GM12878 (cell line): ENCODE measurements around the gene SETBP1. TPM values are rescaled to one million over a fixed set of nuclear protein-coding genes. Genes with fewer than 3 reads are reported as not detected.

Source experiments
- ATAC-seq: fragments of 200-7000 bp; cut with Tn5 transposase; 3 replicates; pipeline ENCODE4 v1.9.1; 2020; ENCODE audit warnings: mild to moderate bottlenecking, moderate library complexity
- BruUV-seq: library from RNA; stranded (reverse); fragments of 400-500 nt; replicated peaks from 2 replicates; lab custom pipeline; 2021; lab: Mats Ljungman, UMichigan
- CTCF ChIA-PET: fragments of 300-600 bp; sonication (Branson Sonifier 250); formaldehyde crosslinking; extraction: SDS; loops from one replicate; lab custom pipeline; 2021; ENCODE audit warnings: inconsistent platforms; lab: Yijun Ruan, JAX
- POLR2A ChIA-PET: fragments of 350-600 bp; formaldehyde crosslinking; extraction: SDS; loops from one replicate; lab custom pipeline; 2021; ENCODE audit warnings: inconsistent platforms; lab: Charles Lee
- RAD21 ChIA-PET: fragments of 300-600 bp; sonication (Branson Sonifier 250); formaldehyde crosslinking; loops from one replicate; lab custom pipeline; 2023; ENCODE audit warnings: antibody characterized with exemption; ENCODE audit not compliant: unreplicated experiment; lab: Charles Lee
- SMC1A ChIA-PET: fragments of 300-600 bp; sonication (Branson Sonifier 250); formaldehyde crosslinking; loops from one replicate; lab custom pipeline; 2023; ENCODE audit not compliant: unreplicated experiment, uncharacterized antibody; lab: Charles Lee
- DNase-seq: peaks from one replicate; pipeline ENCODE4 v3.0.0-alpha.2; 2011; ENCODE audit warnings: low read depth, low spot score
- FAIRE-seq: peaks from 3 replicates; lab custom pipeline; 2011; peaks lifted over from hg19 to GRCh38; lab: Jason Lieb, UNC
- H2AFZ ChIP-seq: 2 replicates; pipeline ENCODE4 v1.6.0; 2011; ENCODE audit warnings: low read depth, low read length, control low read depth; ENCODE audit not compliant: control insufficient read depth
- H3K27ac ChIP-seq: 2 replicates; pipeline ENCODE4 v1.5.1; 2011; ENCODE audit warnings: control low read depth; ENCODE audit not compliant: control insufficient read depth, insufficient read depth
- H3K27me3 ChIP-seq, 2 experiments: replicated peaks in 1 of 2; 2 replicates each; pipeline versions ENCODE4 v1.6.0 to v1.6.1; 2011; ENCODE audit warnings: low read length in 1 of 2; ENCODE audit not compliant: control insufficient read depth in 2 of 2, insufficient read depth in 2 of 2
- H3K36me3 ChIP-seq, 2 experiments: 2 replicates each; pipeline ENCODE4 v1.5.1; 2011; ENCODE audit warnings: low read length in 1 of 2; ENCODE audit not compliant: control insufficient read depth in 2 of 2, insufficient read depth in 2 of 2
- H3K4me1 ChIP-seq: 2 replicates; pipeline ENCODE4 v1.6.1; 2011; ENCODE audit warnings: mild to moderate bottlenecking, low read length, moderate library complexity, mixed read lengths; ENCODE audit not compliant: control insufficient read depth, insufficient read depth
- H3K4me2 ChIP-seq: 2 replicates; pipeline ENCODE4 v1.6.0; 2011; ENCODE audit warnings: control low read depth; ENCODE audit not compliant: control insufficient read depth, insufficient read depth
- H3K4me3 ChIP-seq: fragments of 200-600 bp; sonication (generic); 2 replicates; pipeline ENCODE4 v1.5.1; 2016
- H3K79me2 ChIP-seq: 2 replicates; pipeline ENCODE4 v1.6.0; 2011; ENCODE audit warnings: low read length; ENCODE audit not compliant: control insufficient read depth, insufficient read depth
- H3K9ac ChIP-seq: 2 replicates; pipeline ENCODE4 v1.8.0; 2011; ENCODE audit warnings: low read length, control low read depth, mixed read lengths; ENCODE audit not compliant: control insufficient read depth, insufficient read depth
- H3K9me3 ChIP-seq: replicated peaks from 3 replicates; pipeline ENCODE4 v1.5.1; 2011; ENCODE audit warnings: mild to moderate bottlenecking, low read length; ENCODE audit not compliant: control insufficient read depth, insufficient read depth
- H4K20me1 ChIP-seq: 2 replicates; pipeline ENCODE4 v1.6.0; 2011; ENCODE audit not compliant: control insufficient read depth, insufficient read depth
- NR2F1 ChIP-seq: fragments of 450-650 bp; conservative IDR thresholded peaks from 2 replicates; pipeline ENCODE4 v1.6.1; 2017; ENCODE audit warnings: mild to moderate bottlenecking
- SRF ChIP-seq, 2 experiments: IDR thresholded peaks; 2 replicates each; pipeline ENCODE4 v1.6.1; 2011; ENCODE audit warnings: low read depth in 2 of 2, low read length in 2 of 2, mild to moderate bottlenecking in 1 of 2, moderate library complexity in 1 of 2
- SUPT20H ChIP-seq: IDR thresholded peaks from 2 replicates; pipeline ENCODE4 v1.6.1; 2011; ENCODE audit warnings: low read depth, mild to moderate bottlenecking, low read length, moderate library complexity, borderline replicate concordance; ENCODE audit not compliant: control insufficient read depth
- ZNF384 ChIP-seq: IDR thresholded peaks from 2 replicates; pipeline ENCODE4 v1.6.1; 2012; ENCODE audit warnings: low read depth, mild to moderate bottlenecking, low read length, improper control_type of control experiment, borderline replicate concordance
- WGBS: methylation state at CpG from one replicate; pipeline ENCODE4 v1.1.6; 2016; ENCODE audit warnings: low lambda C conversion rate; ENCODE audit not compliant: insufficient replicate concordance, insufficient coverage; ENCODE audit errors: missing lambda C conversion rate; 5-methylcytosine and 5-hydroxymethylcytosine counted together
- in situ Hi-C: fragments of 300-500 bp; cut with MboI; formaldehyde crosslinking; loops from 9 replicates; pipeline ENCODE4 v1.14.3; 2018; ENCODE audit warnings: mixed read lengths
- intact Hi-C: fragments of 100-400 bp; cut with micrococcal nuclease; formaldehyde crosslinking; loops from one replicate; pipeline ENCODE4 v1.14.2; 2022; ENCODE audit not compliant: unreplicated experiment
- polyA plus RNA-seq, 11 experiments: library from polyadenylated mRNA; depleted of rRNA in 4 of 11; unstranded in 6 of 11; stranded (reverse) in 5 of 11; fragments of >200 nt; fragmentation: Nextera tagmentation in 4 of 11; fragmentation: Illumina TruSeq in 1 of 11; extraction: Ambion mirVana in 4 of 11; extraction: Trizol in 1 of 11; gene quantifications; 1 replicate in 1 of 11; 2 replicates in 10 of 11; pipeline versions ENCODE4 v1.2.1 to v1.2.3, GENCODE V29; 2011 to 2016; ENCODE audit warnings: inconsistent platforms in 2 of 11, missing spikeins in 2 of 11, low read depth in 1 of 11
- total RNA-seq, 4 experiments: library from RNA; depleted of rRNA in 3 of 4; stranded (reverse); fragments of >200 nt in 3 of 4; fragmentation: Illumina TruSeq in 1 of 4; extraction: Trizol in 1 of 4; gene quantifications; 2 replicates each; pipeline versions ENCODE4 v1.2.1 to v1.2.3, GENCODE V29; 2013 to 2021
- TF ChIP-seq, protein P1 (sequence below), 3 experiments: IDR thresholded peaks in 2 of 3; conservative IDR thresholded peaks in 1 of 3; 2 replicates each; pipeline ENCODE4 v1.5.1; 2011; ENCODE audit warnings: low read depth in 3 of 3, low read length in 3 of 3, mild to moderate bottlenecking in 3 of 3, control low read depth in 2 of 3, moderate library complexity in 2 of 3, inconsistent platforms in 1 of 3, mixed read lengths in 1 of 3; ENCODE audit not compliant: control insufficient read depth in 2 of 3, insufficient read depth in 1 of 3; ENCODE audit errors: extremely low read depth in 1 of 3

Gene SETBP1
- total and polyA plus RNA-seq, 10 of the 15 experiments (the other 5 are each of a cell fraction or from before 2014, with no cell fraction given): 0.99 to 29.7 (median 8.3) TPM

DNA sequence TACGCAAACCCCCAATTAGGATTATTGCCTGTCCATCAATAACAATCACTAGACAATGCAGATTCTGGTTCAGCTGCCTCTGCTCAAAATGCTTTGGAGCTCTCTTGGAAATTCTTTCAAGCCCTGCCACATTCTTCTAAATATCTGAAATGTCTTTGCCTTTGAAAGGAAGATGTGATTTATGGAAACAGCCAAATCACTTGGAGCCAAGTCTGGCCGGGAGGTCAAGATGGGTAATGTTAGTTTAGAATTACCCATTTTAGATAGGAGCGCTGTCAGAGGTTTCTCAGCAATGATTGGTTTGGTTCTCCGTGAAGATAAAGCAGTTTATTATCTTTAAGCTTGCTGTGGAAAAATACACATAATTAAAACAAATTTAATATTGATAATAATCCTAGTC, 306.7 kb downstream of the SETBP1 start (continued):
- TF ChIP-seq, protein P1, sequence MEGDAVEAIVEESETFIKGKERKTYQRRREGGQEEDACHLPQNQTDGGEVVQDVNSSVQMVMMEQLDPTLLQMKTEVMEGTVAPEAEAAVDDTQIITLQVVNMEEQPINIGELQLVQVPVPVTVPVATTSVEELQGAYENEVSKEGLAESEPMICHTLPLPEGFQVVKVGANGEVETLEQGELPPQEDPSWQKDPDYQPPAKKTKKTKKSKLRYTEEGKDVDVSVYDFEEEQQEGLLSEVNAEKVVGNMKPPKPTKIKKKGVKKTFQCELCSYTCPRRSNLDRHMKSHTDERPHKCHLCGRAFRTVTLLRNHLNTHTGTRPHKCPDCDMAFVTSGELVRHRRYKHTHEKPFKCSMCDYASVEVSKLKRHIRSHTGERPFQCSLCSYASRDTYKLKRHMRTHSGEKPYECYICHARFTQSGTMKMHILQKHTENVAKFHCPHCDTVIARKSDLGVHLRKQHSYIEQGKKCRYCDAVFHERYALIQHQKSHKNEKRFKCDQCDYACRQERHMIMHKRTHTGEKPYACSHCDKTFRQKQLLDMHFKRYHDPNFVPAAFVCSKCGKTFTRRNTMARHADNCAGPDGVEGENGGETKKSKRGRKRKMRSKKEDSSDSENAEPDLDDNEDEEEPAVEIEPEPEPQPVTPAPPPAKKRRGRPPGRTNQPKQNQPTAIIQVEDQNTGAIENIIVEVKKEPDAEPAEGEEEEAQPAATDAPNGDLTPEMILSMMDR (IDR thresholded peaks at IDR 0.05 in 2 of 3, conservative IDR thresholded peaks at IDR 0.05 in 1 of 3; ENCODE audit: control insufficient read depth in 2 of 3, extremely low read depth in 1 of 3, insufficient read depth in 1 of 3, low read depth in 3 of 3, low read length in 3 of 3): no peak
- TF ChIP-seq SUPT20H: no peak

GRCh38 chr18:44988821-44989587, 308.3 kb downstream of the SETBP1 start:
- intact Hi-C loops (no loop called here), in situ Hi-C loops (no loop called here)
- Histone ChIP-seq H3K4me2 (no peak overlapping the region), H3K27ac (no peak overlapping the region), H3K4me1 (no peaks in the 10 kb centered on the region), H3K79me2 (no peaks in the 10 kb centered on the region), H2AFZ (no peak overlapping the region), H3K4me3 (no peak overlapping the region), H3K27me3 (no peaks in the 10 kb centered on the region), H3K36me3 (no peaks in the 10 kb centered on the region), H3K9me3 (no peaks in the 10 kb centered on the region), H3K9ac (no peak overlapping the region), H4K20me1 (no peaks in the 10 kb centered on the region)
- BruUV-seq: no TSS peak
- RAD21 ChIA-PET: no interaction called here
- no peak for ATAC-seq
- CTCF ChIA-PET: interaction anchor here (2.0 kb wide), 1 partner anchor 16 kb away, joined by 6 read pairs; no protein-coding TSS in a partner anchor
- POLR2A ChIA-PET: interaction anchor here (0.7 kb wide), 1 partner anchor 233 kb away, joined by 4 read pairs; no protein-coding TSS in a partner anchor
- 91% methylated on average over 1 of the region's 1 CpG for WGBS
- no peak for DNase-seq
- TF ChIP-seq ZNF384: no peak
- no peak for TF ChIP-seq NR2F1
- no peak for TF ChIP-seq SRF (IDR thresholded peaks at IDR 0.05; ENCODE audit: low read depth in 2 of 2, low read length in 2 of 2)
- SMC1A ChIA-PET: interaction anchor here (0.6 to 1.3 kb wide), 3 partner anchors 13 to 396 kb away, joined by 3 to 4 read pairs (median 3); no protein-coding TSS in a partner anchor
- no peak for FAIRE-seq
